Esophagus squamous epithelium (tissue), 4 donors: ENCODE results near the gene DNMT3A.

Source experiments
- POLR2A ChIP-seq, 4 donors: fragments of 450-650 bp; IDR thresholded peaks; one replicate each; pipeline ENCODE4 v1.6.1; 2017; ENCODE audit warnings: antibody characterized with exemption in 4 of 4, mild to moderate bottlenecking in 4 of 4, moderate library complexity in 3 of 4
- TF ChIP-seq, protein P1 (sequence below), 6 experiments: fragments of 450-650 bp in 4 of 6; fragments of 200-600 bp in 2 of 6; sonication (generic) in 2 of 6; IDR thresholded peaks; one replicate each; pipeline ENCODE4 v1.5.1; 2016 to 2019; ENCODE audit warnings: antibody characterized with exemption in 6 of 6, mild to moderate bottlenecking in 4 of 6, moderate library complexity in 4 of 6

DNA sequence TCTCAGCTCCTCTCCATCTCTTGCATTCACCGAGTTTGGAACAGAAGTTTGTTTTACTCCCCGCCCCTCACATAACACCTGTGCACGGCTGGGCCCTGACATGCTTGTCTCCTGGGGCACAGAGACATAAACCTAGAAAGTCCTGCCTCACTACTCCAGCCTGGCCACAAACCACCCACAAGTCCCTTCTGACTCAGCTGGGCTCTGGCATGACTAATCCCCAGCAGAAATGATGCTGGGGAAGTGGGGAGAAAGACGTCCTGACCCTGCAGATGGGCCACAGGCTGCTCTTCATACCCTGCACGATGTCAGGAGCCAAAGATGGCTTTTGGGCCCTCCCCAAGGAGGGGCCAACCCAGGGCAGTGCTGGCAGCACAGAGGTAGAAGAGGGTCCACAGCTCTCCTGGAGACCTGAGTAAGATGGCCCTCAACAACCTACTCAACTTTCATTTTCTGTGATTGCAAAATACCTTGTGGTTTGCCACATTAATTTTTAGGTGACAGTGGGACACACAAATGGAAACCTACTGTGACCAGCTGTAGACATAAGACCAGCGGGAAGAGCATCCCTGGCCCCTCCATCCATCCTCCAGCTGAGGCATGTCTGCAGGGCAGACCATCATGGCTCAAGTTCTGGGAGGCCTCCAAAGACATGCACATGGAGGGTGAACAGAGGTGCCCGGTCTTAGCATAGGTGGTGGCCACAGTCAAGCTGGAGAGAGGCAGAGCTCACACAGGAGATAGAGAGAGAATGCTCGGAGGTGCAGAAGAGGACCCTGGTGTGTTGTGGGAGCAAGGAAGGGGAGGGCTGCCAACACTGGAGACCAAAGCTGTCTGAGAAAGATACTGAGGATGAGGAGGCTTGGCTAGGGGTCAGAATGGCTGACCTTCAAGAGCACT is 40.0 kb downstream of the DNMT3A start:
- TF ChIP-seq, protein P1, sequence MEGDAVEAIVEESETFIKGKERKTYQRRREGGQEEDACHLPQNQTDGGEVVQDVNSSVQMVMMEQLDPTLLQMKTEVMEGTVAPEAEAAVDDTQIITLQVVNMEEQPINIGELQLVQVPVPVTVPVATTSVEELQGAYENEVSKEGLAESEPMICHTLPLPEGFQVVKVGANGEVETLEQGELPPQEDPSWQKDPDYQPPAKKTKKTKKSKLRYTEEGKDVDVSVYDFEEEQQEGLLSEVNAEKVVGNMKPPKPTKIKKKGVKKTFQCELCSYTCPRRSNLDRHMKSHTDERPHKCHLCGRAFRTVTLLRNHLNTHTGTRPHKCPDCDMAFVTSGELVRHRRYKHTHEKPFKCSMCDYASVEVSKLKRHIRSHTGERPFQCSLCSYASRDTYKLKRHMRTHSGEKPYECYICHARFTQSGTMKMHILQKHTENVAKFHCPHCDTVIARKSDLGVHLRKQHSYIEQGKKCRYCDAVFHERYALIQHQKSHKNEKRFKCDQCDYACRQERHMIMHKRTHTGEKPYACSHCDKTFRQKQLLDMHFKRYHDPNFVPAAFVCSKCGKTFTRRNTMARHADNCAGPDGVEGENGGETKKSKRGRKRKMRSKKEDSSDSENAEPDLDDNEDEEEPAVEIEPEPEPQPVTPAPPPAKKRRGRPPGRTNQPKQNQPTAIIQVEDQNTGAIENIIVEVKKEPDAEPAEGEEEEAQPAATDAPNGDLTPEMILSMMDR (IDR thresholded peaks at IDR 0.05): no peak
- no peak for TF ChIP-seq POLR2A (IDR thresholded peaks at IDR 0.05)
